SU-DHL-6 (cell line): Measurements from ENCODE around the gene EN1.

Experiments
- H2AFZ ChIP-seq: fragments of 200-600 bp; sonication (generic); 2 replicates; pipeline ENCODE4 v1.6.1; 2014; ENCODE audit warnings: low read depth, mild to moderate bottlenecking, moderate library complexity, mixed read lengths, antibody characterized with exemption, low read length; ENCODE audit not compliant: severe bottlenecking
- H3F3A ChIP-seq: fragments of 200-600 bp; shearing (Covaris generic); 2 replicates; pipeline ENCODE4 v1.6.0; 2016; ENCODE audit warnings: antibody characterized with exemption, mild to moderate bottlenecking; ENCODE audit not compliant: insufficient read depth
- H3K27ac ChIP-seq: fragments of 200-600 bp; sonication (generic); 2 replicates; pipeline ENCODE4 v1.5.1; 2016; ENCODE audit warnings: low read depth, mild to moderate bottlenecking, low read length, moderate library complexity, mixed read lengths
- H3K27me3 ChIP-seq: fragments of 200-600 bp; sonication (generic), shearing (Covaris generic); 2 replicates; pipeline ENCODE4 v1.6.0; 2014; ENCODE audit warnings: mild to moderate bottlenecking, low read length
- H3K36me3 ChIP-seq: fragments of 200-600 bp; sonication (generic); 2 replicates; pipeline ENCODE4 v1.6.1; 2014; ENCODE audit warnings: mild to moderate bottlenecking, low read length, mixed read lengths
- H3K4me2 ChIP-seq: fragments of 300-600, 200-600 bp; shearing (Covaris generic), sonication (generic); 2 replicates; pipeline ENCODE4 v1.6.0; 2014; ENCODE audit warnings: low read length, low read depth, mild to moderate bottlenecking; ENCODE audit not compliant: poor library complexity, severe bottlenecking
- H3K4me3 ChIP-seq: fragments of 200-600 bp; sonication (generic); 2 replicates; pipeline ENCODE4 v1.5.1; 2014; ENCODE audit warnings: antibody characterized with exemption, low read length, mild to moderate bottlenecking, mixed read lengths; ENCODE audit not compliant: insufficient read depth, poor library complexity, severe bottlenecking
- H3K79me2 ChIP-seq: fragments of 200-600 bp; sonication (generic); 2 replicates; pipeline ENCODE4 v1.6.1; 2014; ENCODE audit warnings: mild to moderate bottlenecking, low read length, moderate library complexity; ENCODE audit not compliant: insufficient read depth
- H3K9ac ChIP-seq: fragments of 200-600 bp; sonication (generic); 2 replicates; pipeline ENCODE4 v1.7.0; 2014; ENCODE audit warnings: mild to moderate bottlenecking, low read length
- H3K9me2 ChIP-seq: fragments of 200-600 bp; sonication (generic); replicated peaks from 2 replicates; pipeline ENCODE4 v1.6.1; 2014; ENCODE audit warnings: low read length; ENCODE audit not compliant: insufficient read depth
- H3K9me3 ChIP-seq: fragments of 200-600 bp; sonication (generic); 2 replicates; pipeline ENCODE4 v1.6.1; 2014; ENCODE audit warnings: low read length, mixed read lengths; ENCODE audit not compliant: insufficient read depth
- H4K20me1 ChIP-seq: fragments of 200-600 bp; sonication (generic); 2 replicates; pipeline ENCODE4 v1.6.1; 2014; ENCODE audit warnings: low read depth, mild to moderate bottlenecking, antibody characterized with exemption, low read length, moderate library complexity, mixed read lengths
- EZH2phosphoT487 ChIP-seq: fragments of 200-600 bp; sonication (generic), shearing (Covaris generic); conservative IDR thresholded peaks from 2 replicates; pipeline ENCODE4 v1.6.1; 2018; ENCODE audit warnings: mild to moderate bottlenecking, antibody characterized with exemption, low read length, moderate library complexity, mixed read lengths
- TF ChIP-seq, protein P1 (sequence below): fragments of 200-600 bp; sonication (generic); IDR thresholded peaks from one replicate; pipeline ENCODE4 v1.5.1; 2017; ENCODE audit warnings: antibody characterized with exemption, mild to moderate bottlenecking, low read length, moderate library complexity; ENCODE audit not compliant: insufficient read depth, poor library complexity, severe bottlenecking

EN1 gene

GRCh38 chr2:118833716-118834439 lies 13.6 kb downstream of the EN1 start:
- Histone ChIP-seq H4K20me1 (no peaks in the 10 kb centered on the region), H3F3A (no peaks in the 10 kb centered on the region), H3K27me3 (no peaks in the 10 kb centered on the region), H3K79me2 (no peaks in the 10 kb centered on the region), H3K9me3 (no peaks in the 10 kb centered on the region), H2AFZ (no peak overlapping the region), H3K4me3 (no peak overlapping the region), H3K27ac (no peak overlapping the region), H3K9ac (no peak overlapping the region), H3K4me2 (no peak overlapping the region), H3K36me3 (no peaks in the 10 kb centered on the region), H3K9me2 (no peaks in the 10 kb centered on the region)
- TF ChIP-seq EZH2phosphoT487: no peak
- TF ChIP-seq, protein P1, sequence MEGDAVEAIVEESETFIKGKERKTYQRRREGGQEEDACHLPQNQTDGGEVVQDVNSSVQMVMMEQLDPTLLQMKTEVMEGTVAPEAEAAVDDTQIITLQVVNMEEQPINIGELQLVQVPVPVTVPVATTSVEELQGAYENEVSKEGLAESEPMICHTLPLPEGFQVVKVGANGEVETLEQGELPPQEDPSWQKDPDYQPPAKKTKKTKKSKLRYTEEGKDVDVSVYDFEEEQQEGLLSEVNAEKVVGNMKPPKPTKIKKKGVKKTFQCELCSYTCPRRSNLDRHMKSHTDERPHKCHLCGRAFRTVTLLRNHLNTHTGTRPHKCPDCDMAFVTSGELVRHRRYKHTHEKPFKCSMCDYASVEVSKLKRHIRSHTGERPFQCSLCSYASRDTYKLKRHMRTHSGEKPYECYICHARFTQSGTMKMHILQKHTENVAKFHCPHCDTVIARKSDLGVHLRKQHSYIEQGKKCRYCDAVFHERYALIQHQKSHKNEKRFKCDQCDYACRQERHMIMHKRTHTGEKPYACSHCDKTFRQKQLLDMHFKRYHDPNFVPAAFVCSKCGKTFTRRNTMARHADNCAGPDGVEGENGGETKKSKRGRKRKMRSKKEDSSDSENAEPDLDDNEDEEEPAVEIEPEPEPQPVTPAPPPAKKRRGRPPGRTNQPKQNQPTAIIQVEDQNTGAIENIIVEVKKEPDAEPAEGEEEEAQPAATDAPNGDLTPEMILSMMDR: no peak

DNA sequence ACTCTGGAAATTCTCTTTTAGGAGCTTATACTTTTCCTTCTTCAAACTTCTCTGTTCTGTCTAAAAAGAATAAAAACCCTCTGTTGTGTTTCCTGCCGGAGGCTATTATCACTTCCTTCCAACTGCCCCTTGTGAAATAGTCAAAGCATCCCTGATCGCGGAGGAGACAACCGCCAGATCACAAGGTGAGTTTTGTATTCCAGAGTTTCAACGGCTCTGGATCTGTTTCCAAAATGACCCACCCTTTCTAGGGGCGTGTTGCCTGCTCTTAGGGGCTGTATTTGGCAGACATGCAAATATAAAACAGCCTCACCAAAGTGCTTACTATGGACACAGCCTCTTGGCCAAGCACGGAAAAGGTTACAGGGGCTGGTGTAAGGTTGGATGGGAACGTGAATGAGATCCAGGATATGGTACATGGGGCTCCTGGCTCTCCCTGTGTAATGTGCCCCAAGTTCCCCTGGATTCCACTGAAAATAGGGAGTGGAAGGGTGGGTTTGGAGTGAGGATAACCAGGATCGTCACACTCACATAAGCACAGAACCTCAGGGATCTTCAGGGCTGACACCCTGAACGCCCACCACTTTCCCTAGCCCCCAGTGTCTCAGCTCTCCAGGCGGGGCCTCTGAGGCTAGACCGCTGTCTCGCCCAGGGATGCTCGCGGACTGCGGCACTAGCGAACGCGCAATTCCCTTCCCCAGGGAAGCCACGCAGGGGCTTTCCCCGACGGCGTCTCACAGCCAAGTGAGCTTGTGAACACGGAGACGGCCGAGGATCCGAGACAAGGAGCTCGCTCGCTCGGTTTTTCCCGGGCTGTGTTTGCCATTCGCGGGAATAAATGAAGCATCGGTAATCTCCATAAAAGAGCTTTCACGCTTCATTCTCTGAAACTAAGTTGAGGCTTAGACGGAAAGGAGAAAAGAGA lies 14.4 kb downstream of the EN1 start:
- Histone ChIP-seq H3F3A (no peaks in the 10 kb centered on the region), H2AFZ (no peak overlapping the region), H4K20me1 (no peaks in the 10 kb centered on the region), H3K27me3 (no peaks in the 10 kb centered on the region), H3K36me3 (no peaks in the 10 kb centered on the region), H3K79me2 (no peaks in the 10 kb centered on the region), H3K9ac (no peak overlapping the region), H3K4me2 (no peak overlapping the region), H3K9me2 (no peaks in the 10 kb centered on the region), H3K9me3 (no peaks in the 10 kb centered on the region), H3K4me3 (no peak overlapping the region), H3K27ac (no peak overlapping the region)
- no peak for TF ChIP-seq EZH2phosphoT487
- TF ChIP-seq, protein P1: no peak

DNA sequence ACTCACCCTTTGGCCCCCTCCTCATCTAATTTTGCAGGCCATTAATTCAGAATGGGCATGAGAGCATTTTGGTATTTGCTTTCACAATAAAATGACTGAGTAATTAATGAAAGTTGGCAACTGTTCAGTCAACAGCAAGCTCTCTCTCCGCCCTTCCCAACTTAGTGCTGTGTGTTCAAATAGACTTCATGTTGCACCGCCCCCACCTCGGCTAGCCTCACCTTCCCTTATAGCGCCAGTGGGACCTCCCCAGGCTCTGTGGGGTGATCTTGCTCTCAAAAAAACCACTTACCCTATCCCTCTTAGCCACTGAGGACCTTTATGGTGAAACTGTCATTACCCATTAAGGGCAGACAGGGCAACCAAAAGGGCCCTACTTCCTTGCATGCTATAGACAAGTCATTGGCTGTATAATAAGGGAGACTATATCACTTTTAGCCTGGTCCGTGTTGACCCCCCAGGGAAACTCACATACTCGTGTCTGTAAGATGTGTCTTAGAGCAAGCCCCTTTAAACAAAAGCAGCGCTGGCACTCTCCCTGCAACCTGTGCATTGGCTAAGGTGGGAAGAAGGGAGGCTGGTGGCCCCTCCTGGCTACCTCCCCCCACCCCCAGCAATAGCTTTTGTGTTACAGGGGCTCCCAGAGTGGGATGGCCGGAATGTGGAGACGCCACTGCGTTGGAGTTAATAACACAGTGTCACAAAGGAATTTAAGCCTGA lies 15.2 kb downstream of the EN1 start:
- Histone ChIP-seq H4K20me1 (no peaks in the 10 kb centered on the region), H3K4me2 (no peak overlapping the region), H3F3A (no peaks in the 10 kb centered on the region), H3K9ac (no peak overlapping the region), H3K36me3 (no peaks in the 10 kb centered on the region), H3K79me2 (no peaks in the 10 kb centered on the region), H3K9me3 (no peaks in the 10 kb centered on the region), H3K27me3 (no peaks in the 10 kb centered on the region), H3K4me3 (no peak overlapping the region), H3K27ac (no peak overlapping the region), H3K9me2 (no peaks in the 10 kb centered on the region), H2AFZ (no peak overlapping the region)
- no peak for TF ChIP-seq EZH2phosphoT487
- TF ChIP-seq, protein P1: no peak
